Mucosa of stomach (tissue), 1 donor: ENCODE data around the gene POMT2.

Experiments
- H3K27me3 ChIP-seq: one replicate; pipeline ENCODE4 v1.7.0; 2013; ENCODE audit warnings: mild to moderate bottlenecking, low read length; ENCODE audit not compliant: control insufficient read depth, insufficient read depth
- H3K36me3 ChIP-seq: one replicate; pipeline ENCODE4 v1.7.0; 2013; ENCODE audit warnings: low read length; ENCODE audit not compliant: control insufficient read depth, insufficient read depth
- H3K4me1 ChIP-seq: one replicate; pipeline ENCODE4 v1.7.0; 2013; ENCODE audit warnings: mild to moderate bottlenecking, low read length; ENCODE audit not compliant: control insufficient read depth, insufficient read depth
- H3K4me3 ChIP-seq: one replicate; pipeline ENCODE4 v1.7.0; 2013; ENCODE audit warnings: low read length
- H3K9ac ChIP-seq: one replicate; pipeline ENCODE4 v1.7.0; 2013; ENCODE audit warnings: mild to moderate bottlenecking, low read length, moderate library complexity
- H3K9me3 ChIP-seq: one replicate; pipeline ENCODE4 v1.7.0; 2013; ENCODE audit warnings: mild to moderate bottlenecking, low read length, moderate library complexity; ENCODE audit not compliant: control insufficient read depth
- donor health status: Pancreatic carcinoma.

Gene POMT2

DNA sequence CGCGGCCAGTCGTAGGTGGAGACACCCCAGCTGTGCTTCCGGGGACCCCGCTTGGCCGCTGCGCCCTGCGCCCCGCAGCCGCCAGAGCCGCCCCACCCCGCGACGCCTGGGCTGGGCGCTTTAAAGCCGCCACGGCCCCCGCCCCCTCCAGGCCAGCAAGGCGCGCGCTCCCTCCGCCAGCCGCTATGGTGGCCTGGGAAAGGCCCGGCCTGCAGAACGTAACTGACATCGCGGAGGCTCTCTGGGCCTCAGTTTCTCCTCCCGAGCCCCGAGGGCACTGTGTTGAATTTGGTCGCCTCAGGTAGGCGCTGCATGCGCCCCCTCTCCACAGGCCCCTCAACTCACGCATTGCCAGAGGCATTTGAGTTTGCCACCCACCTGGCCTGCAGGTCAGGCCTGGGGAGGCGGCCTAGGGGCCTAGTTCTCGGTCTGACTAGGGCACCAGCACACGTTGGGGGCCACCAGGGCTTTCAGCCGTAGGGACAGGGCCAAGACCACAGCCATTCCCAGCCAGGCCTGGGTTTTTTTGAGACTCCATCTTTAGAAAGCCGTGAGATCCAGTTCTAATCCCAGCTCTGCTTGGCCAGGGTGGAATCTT lies 49.5 kb downstream of the POMT2 start, which contains the start of gene NGB:
TSS of gene NGB (minus strand) at position 94 of the 598 bp plus-strand sequence. CDS start 269 bp downstream, outside the sequence.
- Histone ChIP-seq H3K4me1 (no peaks in the 10 kb centered on the region), H3K9me3 (no peaks in the 10 kb centered on the region), H3K9ac (no peak within 1 kb of the TSS), H3K4me3 (no peak within 1 kb of the TSS), H3K36me3 (no peaks in the 10 kb centered on the region), H3K27me3 (peaks cover 33% of the 10 kb centered on the region)

- H3K27me3 ChIP-seq = peaks cover 33% of the 10 kb centered on the region
- H3K4me3 ChIP-seq = no peak overlapping the region
- H3K36me3 ChIP-seq = no peaks in the 10 kb centered on the region
- H3K9ac ChIP-seq = no peak overlapping the region
- H3K4me1 ChIP-seq = no peaks in the 10 kb centered on the region
- H3K9me3 ChIP-seq = no peaks in the 10 kb centered on the region
Observed at GRCh38 chr14:77270361-77271112, 50.1 kb downstream of the POMT2 start.

- Histone ChIP-seq H3K27me3 (peaks cover 33% of the 10 kb centered on the region), H3K4me1 (no peaks in the 10 kb centered on the region), H3K36me3 (no peaks in the 10 kb centered on the region), H3K9me3 (no peaks in the 10 kb centered on the region), H3K4me3 (no peak overlapping the region), H3K9ac (no peak overlapping the region)
Observed at GRCh38 chr14:77268989-77269600, 51.6 kb downstream of the POMT2 start.

DNA sequence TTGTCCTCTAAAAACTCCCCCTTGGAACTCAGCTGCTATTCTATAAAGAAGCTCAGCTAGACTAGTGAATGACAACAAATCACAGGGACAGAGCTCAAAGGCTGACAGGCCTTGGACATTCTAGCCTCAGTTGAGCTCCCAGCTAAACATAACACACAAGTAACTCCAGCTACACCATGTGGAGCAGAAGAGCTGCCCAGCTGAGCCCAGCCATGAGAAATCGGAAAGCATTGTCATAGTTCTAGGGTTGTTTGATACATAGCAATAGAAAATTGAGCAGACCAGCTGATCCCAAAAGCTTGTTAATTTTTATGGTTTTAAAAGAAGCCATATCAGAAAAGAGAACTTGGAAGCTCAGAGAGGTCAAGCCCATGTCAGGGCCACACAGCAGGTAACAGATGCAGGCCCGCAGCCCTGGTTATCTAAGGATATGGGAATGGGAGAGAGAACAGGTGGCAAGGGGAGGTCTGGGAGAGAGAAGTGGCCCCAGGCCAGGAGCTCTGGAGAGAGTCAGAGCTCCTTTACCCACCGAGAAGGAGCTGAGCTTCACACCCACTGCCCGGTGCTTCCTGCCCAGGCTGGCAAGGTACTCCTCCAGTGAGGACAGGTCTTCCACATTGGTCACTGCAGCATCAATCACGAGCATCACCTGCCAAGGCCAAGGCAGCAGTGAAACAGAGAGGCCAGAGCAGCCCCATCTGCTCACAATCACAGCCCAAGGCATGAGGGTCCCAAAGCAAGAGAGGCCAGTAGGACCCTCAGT lies 52.6 kb downstream of the POMT2 start:
- Histone ChIP-seq H3K9ac (no peak overlapping the region), H3K36me3 (no peaks in the 10 kb centered on the region), H3K27me3 (peaks cover 33% of the 10 kb centered on the region), H3K4me3 (no peak overlapping the region), H3K9me3 (no peaks in the 10 kb centered on the region), H3K4me1 (no peaks in the 10 kb centered on the region)

DNA sequence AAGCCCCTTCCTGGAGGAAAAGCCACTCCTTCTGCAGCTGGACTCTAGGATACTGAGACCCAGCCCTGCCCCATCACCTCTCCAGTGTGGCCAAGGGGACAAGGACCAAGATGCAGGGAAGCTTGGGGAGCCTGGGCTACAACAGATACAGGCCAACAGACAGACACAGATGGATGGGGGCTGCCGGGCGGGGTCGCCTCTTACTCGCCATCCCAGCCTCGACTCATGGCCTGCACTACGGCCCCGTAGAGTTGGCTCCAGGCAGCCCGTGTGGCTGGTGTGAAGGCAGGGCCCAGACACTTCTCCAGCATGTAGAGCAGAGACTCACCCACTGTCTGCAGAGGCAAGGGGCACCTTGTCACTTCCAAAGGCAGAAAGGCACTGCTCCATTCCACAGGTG lies 54.3 kb downstream of the POMT2 start:
- Histone ChIP-seq H3K4me3 (no peak overlapping the region), H3K9me3 (no peaks in the 10 kb centered on the region), H3K27me3 (peaks cover 23% of the 10 kb centered on the region), H3K36me3 (no peaks in the 10 kb centered on the region), H3K9ac (no peak overlapping the region), H3K4me1 (no peaks in the 10 kb centered on the region)

DNA sequence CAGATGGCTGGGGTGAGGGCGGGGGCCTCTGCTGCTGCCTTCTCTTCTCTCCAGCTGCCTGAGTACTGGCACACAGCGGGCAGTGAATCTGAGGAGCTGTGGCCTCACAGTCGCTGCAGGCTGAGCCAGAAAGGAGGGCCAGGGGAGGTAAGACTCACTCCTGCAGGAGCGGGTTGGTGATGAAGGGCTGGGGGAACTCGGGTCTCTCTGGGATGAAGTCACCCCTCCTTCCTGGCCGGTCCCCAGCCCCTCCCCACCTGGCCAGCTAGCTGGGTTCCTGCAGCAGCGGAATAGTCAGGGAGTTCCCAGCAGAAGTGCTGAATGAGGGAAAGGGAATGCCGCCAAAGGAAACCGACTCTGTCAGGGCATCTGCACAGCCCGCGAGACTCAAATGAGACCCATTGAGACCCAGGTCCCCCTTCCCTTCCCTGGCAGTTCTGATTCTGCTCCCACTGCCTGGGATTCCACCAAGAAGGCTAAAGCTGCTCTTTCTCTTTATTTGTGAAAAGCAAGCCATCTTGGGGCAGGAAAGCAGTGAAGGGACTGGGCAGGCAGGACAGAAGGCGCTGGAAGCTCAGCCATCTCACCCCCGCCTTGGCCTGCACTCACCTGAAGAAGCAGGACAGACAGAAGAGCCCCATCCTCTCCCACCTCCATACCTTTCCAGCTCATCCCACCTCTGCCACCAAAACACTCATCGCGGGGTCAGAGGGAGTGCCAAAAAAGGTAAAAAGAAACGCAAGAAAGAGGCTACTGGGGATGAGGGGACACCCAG lies 54.9 kb downstream of the POMT2 start:
- Histone ChIP-seq H3K4me3 (no peak overlapping the region), H3K4me1 (no peaks in the 10 kb centered on the region), H3K9me3 (no peaks in the 10 kb centered on the region), H3K9ac (no peak overlapping the region), H3K27me3 (peaks cover 18% of the 10 kb centered on the region), H3K36me3 (no peaks in the 10 kb centered on the region)

DNA sequence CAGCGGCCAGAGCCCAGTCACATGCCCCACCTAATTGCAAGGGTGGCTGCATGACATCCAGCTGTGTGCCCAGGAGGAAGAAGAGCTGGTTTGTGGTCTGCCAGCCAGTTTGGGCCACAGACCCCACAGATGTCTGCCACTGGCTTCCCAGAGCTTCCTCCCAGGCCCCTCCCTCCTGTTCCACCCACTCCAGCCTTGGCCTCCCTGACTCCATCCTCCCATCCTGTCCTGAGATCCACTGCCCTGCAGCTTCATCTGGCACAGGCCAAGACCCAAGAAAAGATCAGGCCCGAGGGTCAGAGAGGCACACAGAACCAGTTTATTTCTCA lies 55.5 kb downstream of the POMT2 start:
- H3K36me3 ChIP-seq = no peaks in the 10 kb centered on the region
- no peak overlapping the region for H3K9ac ChIP-seq
- H3K4me1 ChIP-seq = no peaks in the 10 kb centered on the region

GRCh38 chr14:77264466-77265186 lies 56.1 kb downstream of the POMT2 start:
- no peak overlapping the region for H3K9ac ChIP-seq
- no peak overlapping the region for H3K4me3 ChIP-seq
- no peaks in the 10 kb centered on the region for H3K4me1 ChIP-seq
- H3K27me3 ChIP-seq = peaks cover 9% of the 10 kb centered on the region
- no peaks in the 10 kb centered on the region for H3K36me3 ChIP-seq
- no peaks in the 10 kb centered on the region for H3K9me3 ChIP-seq

More for the DNA sequence above, 55.5 kb downstream of the POMT2 start:
- Histone ChIP-seq H3K27me3 (peaks cover 12% of the 10 kb centered on the region), H3K9me3 (no peaks in the 10 kb centered on the region), H3K4me3 (no peak overlapping the region)

- H3K4me1 ChIP-seq = no peaks in the 10 kb centered on the region
- no peak overlapping the region for H3K9ac ChIP-seq
- H3K27me3 ChIP-seq = no peaks in the 10 kb centered on the region
Observed at GRCh38 chr14:77260631-77261030, 60.1 kb downstream of the POMT2 start.

GRCh38 chr14:77260199-77260598 lies 60.5 kb downstream of the POMT2 start:
- H3K9ac ChIP-seq = no peak overlapping the region
- no peaks in the 10 kb centered on the region for H3K27me3 ChIP-seq
- no peaks in the 10 kb centered on the region for H3K4me1 ChIP-seq
- H3K9me3 ChIP-seq = no peaks in the 10 kb centered on the region
- H3K4me3 ChIP-seq = no peak overlapping the region
- H3K36me3 ChIP-seq = no peaks in the 10 kb centered on the region

More at GRCh38 chr14:77260631-77261030, 60.1 kb downstream of the POMT2 start:
- no peaks in the 10 kb centered on the region for H3K36me3 ChIP-seq
- no peaks in the 10 kb centered on the region for H3K9me3 ChIP-seq
- H3K4me3 ChIP-seq = no peak overlapping the region
